DMS79 treated with DMSO at 0.1 percent for 48 hours (cell line): ENCODE data around the gene PIK3IP1.

ENCODE experiments used
- DNase-seq: peaks from one replicate; lab custom pipeline; 2025; lab: John Stamatoyannopoulos, UW

Gene PIK3IP1

DNA sequence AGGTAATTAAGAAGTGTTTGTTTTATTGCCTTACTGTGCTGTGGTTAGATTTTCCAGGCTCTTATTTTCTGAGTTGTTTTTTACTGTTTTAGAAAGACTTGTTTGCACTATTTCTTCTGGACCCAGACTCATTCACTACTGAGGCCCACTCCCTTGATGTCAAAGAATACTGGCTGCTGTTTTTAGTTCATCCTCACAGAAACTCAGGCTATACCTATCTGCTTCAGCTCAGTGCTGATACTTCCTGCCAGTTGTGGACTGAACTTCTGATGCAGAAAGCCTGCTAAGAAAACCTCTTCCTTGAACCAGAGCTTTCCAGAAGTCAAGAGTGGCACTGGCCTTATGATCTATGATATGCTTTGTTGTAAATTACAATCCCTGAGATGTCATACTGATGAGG lies 15.9 kb upstream of the PIK3IP1 start:
- no peak for DNase-seq

GRCh38 chr22:31305194-31305593 lies 12.9 kb upstream of the PIK3IP1 start:
- no peak for DNase-seq

DNA sequence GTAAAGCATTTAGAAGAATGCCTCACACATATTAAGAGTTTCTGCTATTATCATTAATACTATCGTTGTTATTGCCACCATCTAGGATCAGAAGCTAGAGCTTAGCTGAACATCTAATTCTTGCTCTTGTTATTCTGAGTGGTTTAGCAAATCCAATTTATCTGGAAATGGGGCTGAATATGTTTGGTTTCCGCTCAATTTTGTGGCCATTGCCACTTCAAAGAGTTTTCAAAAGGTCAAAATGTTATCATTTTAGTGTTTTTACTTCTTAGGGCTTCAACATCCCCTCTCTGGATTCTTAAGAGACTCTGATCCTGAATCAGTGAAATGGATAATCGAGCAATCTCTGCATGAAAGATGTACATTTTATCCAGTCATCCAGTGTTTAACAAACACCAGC lies 10.2 kb upstream of the PIK3IP1 start:
- DNase-seq: no peak

DNA sequence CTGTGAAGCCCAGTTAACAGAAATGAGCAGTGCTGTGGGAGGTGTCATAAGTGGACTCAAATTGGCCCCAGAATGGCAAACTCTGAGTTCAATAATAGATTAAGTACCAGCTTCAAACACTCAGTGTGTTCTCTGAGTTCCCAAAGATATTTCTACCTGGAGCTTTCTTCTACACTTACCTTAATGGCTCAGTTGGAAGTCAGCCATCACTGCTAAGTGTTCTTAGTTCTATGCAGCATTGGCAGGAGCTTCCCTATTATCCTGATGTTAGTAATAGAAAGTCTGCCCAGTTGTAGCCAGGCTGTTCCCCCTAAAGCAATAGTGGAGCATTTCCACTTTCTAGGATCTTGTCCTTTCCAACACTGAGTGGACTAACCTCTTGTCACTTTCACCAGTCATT lies 9.7 kb upstream of the PIK3IP1 start:
- DNase-seq: peak; percentile 72

DNA sequence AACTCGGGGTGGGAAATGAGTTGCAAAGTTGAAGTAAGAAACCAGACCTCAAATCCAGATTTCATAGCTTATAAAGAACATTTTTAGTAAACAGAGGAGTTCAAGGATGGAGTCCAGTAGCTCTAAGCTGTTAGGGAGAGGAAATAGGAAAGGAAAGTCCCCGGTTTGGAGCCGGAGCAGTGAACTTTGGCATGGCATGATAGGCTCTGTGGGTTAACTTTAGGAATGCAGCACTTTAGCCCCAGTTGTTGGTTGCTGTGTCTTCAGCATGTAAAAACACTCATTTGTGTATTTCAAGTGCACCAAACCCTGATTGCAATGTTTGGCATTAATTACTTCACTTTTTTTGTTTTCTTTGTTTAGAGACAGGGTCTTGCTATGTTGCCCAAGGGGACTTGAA lies 8.6 kb upstream of the PIK3IP1 start:
- DNase-seq: no peak

- no peak for DNase-seq
Observed at GRCh38 chr22:31295831-31296657, 3.8 kb upstream of the PIK3IP1 start.

GRCh38 chr22:31295360-31295759 lies 3.1 kb upstream of the PIK3IP1 start:
- no peak for DNase-seq

- DNase-seq: no peak
Observed at GRCh38 chr22:31291481-31292235, 630 bp downstream of the PIK3IP1 start.

- peak; percentile 46 for DNase-seq
Observed at GRCh38 chr22:31290494-31291471, 1.5 kb downstream of the PIK3IP1 start.

GRCh38 chr22:31289344-31289743 lies 2.9 kb downstream of the PIK3IP1 start:
- no peak for DNase-seq

GRCh38 chr22:31288496-31289240 lies 3.6 kb downstream of the PIK3IP1 start:
- DNase-seq: no peak

- DNase-seq: no peak
Observed at GRCh38 chr22:31287818-31288495, 4.3 kb downstream of the PIK3IP1 start.

GRCh38 chr22:31286360-31287255 lies 5.7 kb downstream of the PIK3IP1 start:
- DNase-seq: no peak

DNA sequence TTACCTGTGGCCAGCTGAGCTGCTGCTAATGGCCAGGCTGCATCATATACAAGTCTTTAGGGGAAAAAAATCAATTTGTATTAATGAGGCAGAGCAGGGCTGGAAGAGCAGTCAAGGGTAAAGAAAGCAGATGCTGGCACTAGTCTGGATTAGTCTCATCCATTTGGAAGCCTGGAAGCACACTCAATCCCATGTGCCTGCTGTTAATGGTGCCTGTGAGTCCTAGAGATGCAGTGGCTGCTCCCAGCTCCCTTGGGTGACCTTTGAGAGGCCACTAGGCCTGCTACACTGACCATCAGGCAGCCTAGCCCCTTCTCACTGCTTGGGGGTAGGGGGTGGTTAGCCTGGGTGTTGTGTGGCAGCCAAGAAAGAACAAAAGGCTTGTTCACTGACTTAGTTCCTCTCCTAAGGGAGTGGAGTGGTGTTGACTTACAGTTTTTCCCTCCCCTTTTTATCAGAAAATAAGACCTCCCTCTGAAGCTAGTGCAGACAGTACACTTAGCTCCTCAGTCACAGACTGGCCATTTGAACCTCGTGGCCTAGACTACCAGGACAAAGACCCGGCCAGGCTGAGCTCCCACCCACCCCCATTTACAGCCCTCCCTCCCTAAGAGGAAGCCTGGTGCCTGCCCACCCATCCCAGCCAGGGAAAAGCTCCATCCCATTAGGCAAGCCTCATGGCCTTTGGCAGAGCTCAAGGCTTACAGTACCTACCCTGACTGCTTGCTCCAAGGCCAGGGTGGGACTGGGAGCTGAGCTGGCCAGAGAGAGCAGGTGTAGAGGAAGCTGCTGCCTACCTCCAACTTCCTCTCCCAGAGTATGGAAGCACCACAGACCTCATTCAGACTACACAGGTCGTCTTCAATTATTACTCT lies 7.8 kb downstream of the PIK3IP1 start:
- DNase-seq: peak; percentile 74

- DNase-seq: no peak
Observed at GRCh38 chr22:31282748-31283468, 9.4 kb downstream of the PIK3IP1 start.

GRCh38 chr22:31281733-31282132 lies 10.6 kb downstream of the PIK3IP1 start:
- no peak for DNase-seq

DNA sequence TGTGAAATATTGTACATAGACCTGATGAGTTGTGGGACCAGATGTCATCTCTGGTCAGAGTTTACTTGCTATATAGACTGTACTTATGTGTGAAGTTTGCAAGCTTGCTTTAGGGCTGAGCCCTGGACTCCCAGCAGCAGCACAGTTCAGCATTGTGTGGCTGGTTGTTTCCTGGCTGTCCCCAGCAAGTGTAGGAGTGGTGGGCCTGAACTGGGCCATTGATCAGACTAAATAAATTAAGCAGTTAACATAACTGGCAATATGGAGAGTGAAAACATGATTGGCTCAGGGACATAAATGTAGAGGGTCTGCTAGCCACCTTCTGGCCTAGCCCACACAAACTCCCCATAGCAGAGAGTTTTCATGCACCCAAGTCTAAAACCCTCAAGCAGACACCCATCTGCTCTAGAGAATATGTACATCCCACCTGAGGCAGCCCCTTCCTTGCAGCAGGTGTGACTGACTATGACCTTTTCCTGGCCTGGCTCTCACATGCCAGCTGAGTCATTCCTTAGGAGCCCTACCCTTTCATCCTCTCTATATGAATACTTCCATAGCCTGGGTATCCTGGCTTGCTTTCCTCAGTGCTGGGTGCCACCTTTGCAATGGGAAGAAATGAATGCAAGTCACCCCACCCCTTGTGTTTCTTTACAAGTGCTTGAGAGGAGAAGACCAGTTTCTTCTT lies 12.3 kb downstream of the PIK3IP1 start:
- DNase-seq: no peak

DNA sequence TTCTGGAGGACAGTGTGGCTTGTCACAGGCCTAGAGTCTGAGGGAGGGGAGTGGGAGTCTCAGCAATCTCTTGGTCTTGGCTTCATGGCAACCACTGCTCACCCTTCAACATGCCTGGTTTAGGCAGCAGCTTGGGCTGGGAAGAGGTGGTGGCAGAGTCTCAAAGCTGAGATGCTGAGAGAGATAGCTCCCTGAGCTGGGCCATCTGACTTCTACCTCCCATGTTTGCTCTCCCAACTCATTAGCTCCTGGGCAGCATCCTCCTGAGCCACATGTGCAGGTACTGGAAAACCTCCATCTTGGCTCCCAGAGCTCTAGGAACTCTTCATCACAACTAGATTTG lies 13.0 kb downstream of the PIK3IP1 start:
- no peak for DNase-seq
